ENCODE measurements around the gene SOX15.

Gene SOX15

GRCh38 chr17:7569571-7569970 is 20.3 kb downstream of the SOX15 start:
- ATAC-seq (replicated peaks; ENCODE audit: extremely low read depth, poor library complexity, severe bottlenecking) (no peak), DNase-seq (ENCODE audit: low spot score in 2 of 2) (no peak)
- Mint-ChIP-seq H3K4me1 (peaks cover 32% of the 10 kb centered on the region), H3K27ac (ENCODE audit: low read depth) (no peak overlapping the region), H3K4me3 (no peak overlapping the region), H3K36me3 (ENCODE audit: insufficient read depth) (peaks cover 46% of the 10 kb centered on the region), H3K9me3 (no peaks in the 10 kb centered on the region), H3K27me3 (no peaks in the 10 kb centered on the region)

DNA sequence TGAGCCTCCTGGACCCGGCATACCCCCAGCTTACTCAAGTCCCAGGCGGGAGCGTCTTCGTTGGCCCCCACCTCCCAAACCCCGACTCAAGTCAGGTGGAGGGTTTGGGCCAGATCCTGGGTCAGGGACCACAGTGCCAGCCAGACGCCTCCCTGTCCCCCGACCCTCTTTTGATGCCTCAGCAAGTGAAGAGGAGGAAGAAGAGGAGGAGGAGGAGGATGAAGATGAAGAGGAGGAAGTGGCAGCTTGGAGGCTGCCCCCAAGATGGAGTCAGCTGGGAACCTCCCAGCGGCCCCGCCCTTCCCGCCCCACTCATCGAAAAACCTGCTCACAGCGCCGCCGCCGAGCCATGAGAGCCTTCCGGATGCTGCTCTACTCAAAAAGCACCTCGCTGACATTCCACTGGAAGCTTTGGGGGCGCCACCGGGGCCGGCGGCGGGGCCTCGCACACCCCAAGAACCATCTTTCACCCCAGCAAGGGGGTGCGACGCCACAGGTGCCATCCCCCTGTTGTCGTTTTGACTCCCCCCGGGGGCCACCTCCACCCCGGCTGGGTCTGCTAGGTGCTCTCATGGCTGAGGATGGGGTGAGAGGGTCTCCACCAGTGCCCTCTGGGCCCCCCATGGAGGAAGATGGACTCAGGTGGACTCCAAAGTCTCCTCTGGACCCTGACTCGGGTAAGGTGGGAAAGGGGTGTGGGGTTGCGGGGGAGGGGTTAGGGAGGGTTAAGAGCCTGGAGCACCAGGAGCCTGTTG is 26.6 kb downstream of the SOX15 start:
- H3K4me3 Mint-ChIP-seq = peak overlapping the region; percentile 86
- ATAC-seq (replicated peaks; ENCODE audit: extremely low read depth, poor library complexity, severe bottlenecking) (no peak), DNase-seq (ENCODE audit: low spot score in 2 of 2) (no peak)
- no peaks in the 10 kb centered on the region for H3K9me3 Mint-ChIP-seq
- H3K36me3 Mint-ChIP-seq (ENCODE audit: insufficient read depth) = peaks cover 40% of the 10 kb centered on the region
- H3K27ac Mint-ChIP-seq (ENCODE audit: low read depth) = no peak overlapping the region
- peaks cover 39% of the 10 kb centered on the region for H3K4me1 Mint-ChIP-seq
- no peaks in the 10 kb centered on the region for H3K27me3 Mint-ChIP-seq

- Mint-ChIP-seq H3K27ac (ENCODE audit: low read depth) (peak overlapping the region; percentile 97), H3K9me3 (no peaks in the 10 kb centered on the region), H3K27me3 (no peaks in the 10 kb centered on the region), H3K4me1 (peaks cover 33% of the 10 kb centered on the region), H3K4me3 (peak overlapping the region; percentile 86), H3K36me3 (ENCODE audit: insufficient read depth) (peaks cover 36% of the 10 kb centered on the region)
- DNase-seq (ENCODE audit: low spot score in 2 of 2) = no peak
- no peak for ATAC-seq (replicated peaks; ENCODE audit: extremely low read depth, poor library complexity, severe bottlenecking)
Observed at GRCh38 chr17:7562208-7562605, 27.7 kb downstream of the SOX15 start.

GRCh38 chr17:7561589-7562207 is 28.2 kb downstream of the SOX15 start, which contains the start of gene SENP3:
TSS of gene SENP3 (plus strand) at chr17:7561919. CDS start at chr17:7563077, 1,158 bp downstream.
- peak; percentile 72 to 80 for DNase-seq (ENCODE audit: low spot score in 2 of 2)
- Mint-ChIP-seq H3K27ac (ENCODE audit: low read depth) (peak within 1 kb of the TSS; percentile 97), H3K4me1 (peaks cover 33% of the 10 kb centered on the region), H3K36me3 (ENCODE audit: insufficient read depth) (peaks cover 31% of the 10 kb centered on the region), H3K4me3 (peak within 1 kb of the TSS; percentile 86), H3K9me3 (no peaks in the 10 kb centered on the region), H3K27me3 (no peaks in the 10 kb centered on the region)
- ATAC-seq (replicated peaks; ENCODE audit: extremely low read depth, poor library complexity, severe bottlenecking) = peak; percentile 89

DNA sequence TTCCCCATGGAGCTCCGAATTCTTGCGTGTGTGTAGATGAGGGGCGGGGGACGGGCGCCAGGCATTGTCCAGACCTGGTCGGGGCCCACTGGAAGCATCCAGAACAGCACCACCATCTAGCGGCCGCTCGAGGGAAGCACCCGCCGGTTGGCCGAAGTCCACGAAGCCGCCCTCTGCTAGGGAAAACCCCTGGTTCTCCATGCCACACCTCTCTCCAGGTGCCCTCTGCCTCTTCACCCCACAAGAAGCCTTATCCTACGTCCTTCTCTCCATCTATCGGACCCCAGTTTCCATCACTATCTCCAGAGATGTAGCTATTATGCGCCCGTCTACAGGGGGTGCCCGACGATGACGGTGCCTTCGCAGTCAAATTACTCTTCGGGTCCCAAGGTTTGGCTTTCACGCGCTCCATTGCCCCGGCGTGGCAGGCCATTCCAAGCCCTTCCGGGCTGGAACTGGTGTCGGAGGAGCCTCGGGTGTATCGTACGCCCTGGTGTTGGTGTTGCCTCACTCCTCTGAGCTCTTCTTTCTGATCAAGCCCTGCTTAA is 28.8 kb downstream of the SOX15 start:
- Mint-ChIP-seq H3K4me3 (peak overlapping the region; percentile 86), H3K4me1 (peaks cover 33% of the 10 kb centered on the region), H3K36me3 (ENCODE audit: insufficient read depth) (peaks cover 28% of the 10 kb centered on the region), H3K27ac (ENCODE audit: low read depth) (peak overlapping the region; percentile 97), H3K27me3 (no peaks in the 10 kb centered on the region), H3K9me3 (no peaks in the 10 kb centered on the region)
- ATAC-seq (replicated peaks; ENCODE audit: extremely low read depth, poor library complexity, severe bottlenecking) (peak; percentile 78), DNase-seq (ENCODE audit: low spot score in 2 of 2) (peak; percentile 66 to 72)

DNA sequence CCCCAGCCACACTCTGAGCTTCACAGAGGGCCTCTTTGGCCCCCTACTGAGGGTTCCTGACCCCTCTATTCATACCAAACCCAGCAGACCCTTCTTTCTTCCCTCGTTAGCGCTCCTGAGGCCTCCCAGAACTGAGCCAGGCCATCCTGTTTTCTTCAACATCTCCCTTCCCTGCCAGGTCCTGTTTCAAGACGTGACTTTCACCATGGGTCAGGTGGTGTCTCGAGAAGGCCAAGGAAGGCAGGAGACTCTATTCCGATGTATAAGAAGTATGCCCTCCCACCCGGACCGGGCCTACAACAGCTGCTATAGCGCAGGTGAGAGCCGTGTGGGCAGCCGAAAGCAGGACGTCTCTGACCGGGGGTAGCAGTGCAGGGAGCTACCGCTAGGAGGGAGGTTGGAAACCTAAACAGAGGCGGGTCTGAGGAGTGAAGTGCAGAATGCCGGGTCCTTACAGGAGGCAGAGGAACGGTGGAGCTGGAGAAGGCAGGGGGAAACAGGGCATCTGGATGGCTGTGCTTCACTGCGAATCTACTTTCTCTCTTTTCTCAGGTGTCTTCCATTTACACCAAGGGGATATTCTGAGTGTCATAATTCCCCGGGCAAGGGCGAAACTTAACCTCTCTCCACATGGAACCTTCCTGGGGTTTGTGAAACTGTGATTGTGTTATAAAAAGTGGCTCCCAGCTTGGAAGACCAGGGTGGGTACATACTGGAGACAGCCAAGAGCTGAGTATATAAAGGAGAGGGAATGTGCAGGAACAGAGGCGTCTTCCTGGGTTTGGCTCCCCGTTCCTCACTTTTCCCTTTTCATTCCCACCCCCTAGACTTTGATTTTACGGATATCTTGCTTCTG is 29.5 kb downstream of the SOX15 start:
- peak overlapping the region; percentile 97 for H3K27ac Mint-ChIP-seq (ENCODE audit: low read depth)
- H3K4me1 Mint-ChIP-seq = peaks cover 35% of the 10 kb centered on the region
- ATAC-seq (replicated peaks; ENCODE audit: extremely low read depth, poor library complexity, severe bottlenecking) = no peak
- peaks cover 22% of the 10 kb centered on the region for H3K36me3 Mint-ChIP-seq (ENCODE audit: insufficient read depth)
- H3K4me3 Mint-ChIP-seq = peak overlapping the region; percentile 86
- no peaks in the 10 kb centered on the region for H3K27me3 Mint-ChIP-seq
- no peaks in the 10 kb centered on the region for H3K9me3 Mint-ChIP-seq
- DNase-seq (ENCODE audit: low spot score in 2 of 2) = no peak

DNA sequence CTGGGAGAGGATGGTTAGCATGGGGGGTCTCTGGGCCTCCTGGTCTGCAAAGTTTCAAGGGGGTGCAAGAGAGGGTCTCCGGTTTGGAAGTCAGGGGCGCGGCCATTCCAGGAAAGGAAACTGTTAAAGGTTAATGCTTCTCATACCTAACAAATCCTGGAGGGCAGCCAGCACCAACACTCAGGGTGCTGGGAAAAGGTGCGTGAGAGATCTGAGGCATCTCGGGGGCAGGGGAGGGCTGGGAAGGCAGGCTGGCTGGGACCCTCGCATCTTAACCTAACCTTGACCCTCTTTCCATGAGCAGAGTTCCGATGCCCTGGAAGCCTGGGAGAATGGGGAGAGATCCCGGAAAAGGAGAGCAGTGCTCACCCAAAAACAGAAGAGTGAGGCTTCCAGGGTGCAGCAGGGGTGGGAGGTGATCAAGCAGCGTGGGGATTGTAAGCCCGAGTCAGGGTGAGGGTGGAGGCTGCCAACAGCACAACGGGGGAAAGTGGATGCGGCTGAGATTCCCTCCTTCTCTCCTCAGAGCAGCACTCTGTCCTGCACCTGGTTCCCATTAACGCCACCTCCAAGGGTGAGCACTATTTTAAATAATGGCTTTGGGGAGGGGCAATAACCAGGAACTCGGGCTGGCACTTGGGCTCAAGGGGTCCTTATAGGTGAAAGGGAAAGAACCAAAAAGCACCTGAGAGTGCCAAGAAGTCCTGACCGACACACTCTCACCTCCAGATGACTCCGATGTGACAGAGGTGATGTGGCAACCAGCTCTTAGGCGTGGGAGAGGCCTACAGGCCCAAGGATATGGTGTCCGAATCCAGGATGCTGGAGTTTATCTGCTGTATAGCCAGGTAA is 30.3 kb downstream of the SOX15 start:
- ATAC-seq (replicated peaks; ENCODE audit: extremely low read depth, poor library complexity, severe bottlenecking) (no peak), DNase-seq (ENCODE audit: low spot score in 2 of 2) (no peak)
- Mint-ChIP-seq H3K27ac (ENCODE audit: low read depth) (peak overlapping the region; percentile 32), H3K27me3 (no peaks in the 10 kb centered on the region), H3K4me3 (peak overlapping the region; percentile 86), H3K36me3 (ENCODE audit: insufficient read depth) (peaks cover 22% of the 10 kb centered on the region), H3K4me1 (peaks cover 40% of the 10 kb centered on the region), H3K9me3 (no peaks in the 10 kb centered on the region)

GRCh38 chr17:7558544-7559319 is 31.2 kb downstream of the SOX15 start, which contains the start of gene TNFSF13:
TSS of gene TNFSF13 (plus strand) at chr17:7558750. CDS start at chr17:7559040, 290 bp downstream.
- no peaks in the 10 kb centered on the region for H3K9me3 Mint-ChIP-seq
- peaks cover 41% of the 10 kb centered on the region for H3K4me1 Mint-ChIP-seq
- no peaks in the 10 kb centered on the region for H3K27me3 Mint-ChIP-seq
- no peak for DNase-seq (ENCODE audit: low spot score in 2 of 2)
- peak within 1 kb of the TSS; percentile 86 for H3K4me3 Mint-ChIP-seq
- ATAC-seq (replicated peaks; ENCODE audit: extremely low read depth, poor library complexity, severe bottlenecking) = no peak
- peak within 1 kb of the TSS; percentile 32 for H3K27ac Mint-ChIP-seq (ENCODE audit: low read depth)
- peaks cover 22% of the 10 kb centered on the region for H3K36me3 Mint-ChIP-seq (ENCODE audit: insufficient read depth)

- H3K9me3 Mint-ChIP-seq = no peaks in the 10 kb centered on the region
- peaks cover 47% of the 10 kb centered on the region for H3K4me1 Mint-ChIP-seq
- ATAC-seq (replicated peaks; ENCODE audit: extremely low read depth, poor library complexity, severe bottlenecking) (no peak), DNase-seq (ENCODE audit: low spot score in 2 of 2) (no peak)
- H3K27ac Mint-ChIP-seq (ENCODE audit: low read depth) = no peak overlapping the region
- H3K4me3 Mint-ChIP-seq = peak overlapping the region; percentile 86
- peaks cover 21% of the 10 kb centered on the region for H3K36me3 Mint-ChIP-seq (ENCODE audit: insufficient read depth)
- no peaks in the 10 kb centered on the region for H3K27me3 Mint-ChIP-seq
Observed at GRCh38 chr17:7557775-7558543, 31.9 kb downstream of the SOX15 start.

- Mint-ChIP-seq H3K36me3 (ENCODE audit: insufficient read depth) (peaks cover 14% of the 10 kb centered on the region), H3K27ac (ENCODE audit: low read depth) (no peak overlapping the region), H3K9me3 (no peaks in the 10 kb centered on the region), H3K4me1 (peaks cover 47% of the 10 kb centered on the region), H3K4me3 (no peak overlapping the region), H3K27me3 (no peaks in the 10 kb centered on the region)
- ATAC-seq (replicated peaks; ENCODE audit: extremely low read depth, poor library complexity, severe bottlenecking) (no peak), DNase-seq (ENCODE audit: low spot score in 2 of 2) (no peak)
Observed at GRCh38 chr17:7557147-7557764, 32.6 kb downstream of the SOX15 start.
